ENCODE results near the gene SLC45A1.

The SLC45A1 gene

GRCh38 chr1:8356256-8357209 is 38.6 kb downstream of the SLC45A1 start:
- no peak for DNase-seq

- DNase-seq: no peak
Observed at GRCh38 chr1:8357329-8358101, 39.6 kb downstream of the SLC45A1 start.

GRCh38 chr1:8358241-8358896 is 40.5 kb downstream of the SLC45A1 start:
- DNase-seq: no peak

GRCh38 chr1:8358897-8359616 is 41.1 kb downstream of the SLC45A1 start:
- DNase-seq: no peak

- DNase-seq: no peak
Observed at GRCh38 chr1:8359617-8360481, 41.9 kb downstream of the SLC45A1 start.

- no peak for DNase-seq
Observed at GRCh38 chr1:8360493-8361197, 42.7 kb downstream of the SLC45A1 start.

- DNase-seq: no peak
Observed at GRCh38 chr1:8361198-8361849, 43.4 kb downstream of the SLC45A1 start.

GRCh38 chr1:8362701-8363101 is 44.8 kb downstream of the SLC45A1 start:
- no peak for DNase-seq

- DNase-seq: no peak
Observed at GRCh38 chr1:8363186-8363766, 45.4 kb downstream of the SLC45A1 start.

- DNase-seq: no peak
Observed at GRCh38 chr1:8363767-8364301, 45.9 kb downstream of the SLC45A1 start.

- DNase-seq: no peak
Observed at GRCh38 chr1:8364528-8365442, 46.9 kb downstream of the SLC45A1 start.

GRCh38 chr1:8365661-8366362 is 47.9 kb downstream of the SLC45A1 start:
- DNase-seq: no peak

- no peak for DNase-seq
Observed at GRCh38 chr1:8367571-8368194, 49.8 kb downstream of the SLC45A1 start.

- DNase-seq: no peak
Observed at GRCh38 chr1:8368956-8369639, 51.2 kb downstream of the SLC45A1 start.

GRCh38 chr1:8370046-8370881 is 52.4 kb downstream of the SLC45A1 start:
- no peak for DNase-seq

GRCh38 chr1:8370905-8371315 is 53.0 kb downstream of the SLC45A1 start:
- DNase-seq: no peak
